GM18498 (cell line): Measurements from ENCODE around the gene TRIO.

Experiments
- ATAC-seq: cut with Tn5 transposase; IDR thresholded peaks from one replicate; pipeline ENCODE4 v1.9.1; 2021; ENCODE audit warnings: mild to moderate bottlenecking, moderate library complexity; ENCODE audit not compliant: unreplicated experiment

Gene TRIO

DNA sequence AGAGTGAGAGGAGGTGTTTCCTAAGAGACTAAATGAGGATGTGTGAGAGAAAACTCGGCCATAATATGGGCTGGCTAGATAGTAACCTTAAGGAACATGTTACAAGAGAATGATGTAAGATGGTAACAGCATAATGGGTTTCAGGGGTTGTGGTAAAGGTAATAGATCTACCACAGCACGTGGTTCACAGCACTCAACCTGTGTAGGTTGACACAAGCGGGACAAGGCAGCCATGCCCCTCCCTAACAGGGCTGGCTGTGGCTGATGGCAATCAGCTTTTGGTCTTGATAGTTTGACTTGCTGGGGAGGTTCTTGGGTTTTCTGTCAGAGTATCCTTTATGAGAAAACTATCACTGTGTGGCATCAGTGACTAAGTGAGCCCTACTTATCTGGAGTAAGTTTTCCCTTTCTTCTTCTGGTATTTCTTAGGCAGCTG is 138.6 kb downstream of the TRIO start:
- peak; percentile 75 for ATAC-seq

DNA sequence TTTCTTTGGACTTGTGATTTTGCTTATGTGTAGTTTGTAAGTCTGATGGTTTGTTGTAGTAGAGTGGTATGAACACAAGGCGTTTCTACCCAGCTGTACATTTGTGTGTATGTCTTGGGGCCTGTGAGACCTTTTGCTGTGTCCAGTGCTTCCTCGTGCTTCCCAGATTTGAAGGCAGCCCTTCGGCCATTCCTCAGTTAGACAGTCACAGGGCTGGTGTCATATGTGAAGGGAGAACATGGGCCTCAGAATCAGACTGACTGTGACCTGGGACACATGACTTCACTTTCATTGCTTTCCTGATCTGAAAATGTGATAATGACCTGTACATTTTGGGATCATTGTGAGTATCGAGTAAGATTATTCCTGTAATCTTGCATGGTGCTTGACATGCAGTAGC is 140.0 kb downstream of the TRIO start:
- no peak for ATAC-seq

- no peak for ATAC-seq
Measured at GRCh38 chr5:14284392-14285148, 141.4 kb downstream of the TRIO start.

- ATAC-seq = no peak
Measured at GRCh38 chr5:14286007-14286406, 142.9 kb downstream of the TRIO start.

DNA sequence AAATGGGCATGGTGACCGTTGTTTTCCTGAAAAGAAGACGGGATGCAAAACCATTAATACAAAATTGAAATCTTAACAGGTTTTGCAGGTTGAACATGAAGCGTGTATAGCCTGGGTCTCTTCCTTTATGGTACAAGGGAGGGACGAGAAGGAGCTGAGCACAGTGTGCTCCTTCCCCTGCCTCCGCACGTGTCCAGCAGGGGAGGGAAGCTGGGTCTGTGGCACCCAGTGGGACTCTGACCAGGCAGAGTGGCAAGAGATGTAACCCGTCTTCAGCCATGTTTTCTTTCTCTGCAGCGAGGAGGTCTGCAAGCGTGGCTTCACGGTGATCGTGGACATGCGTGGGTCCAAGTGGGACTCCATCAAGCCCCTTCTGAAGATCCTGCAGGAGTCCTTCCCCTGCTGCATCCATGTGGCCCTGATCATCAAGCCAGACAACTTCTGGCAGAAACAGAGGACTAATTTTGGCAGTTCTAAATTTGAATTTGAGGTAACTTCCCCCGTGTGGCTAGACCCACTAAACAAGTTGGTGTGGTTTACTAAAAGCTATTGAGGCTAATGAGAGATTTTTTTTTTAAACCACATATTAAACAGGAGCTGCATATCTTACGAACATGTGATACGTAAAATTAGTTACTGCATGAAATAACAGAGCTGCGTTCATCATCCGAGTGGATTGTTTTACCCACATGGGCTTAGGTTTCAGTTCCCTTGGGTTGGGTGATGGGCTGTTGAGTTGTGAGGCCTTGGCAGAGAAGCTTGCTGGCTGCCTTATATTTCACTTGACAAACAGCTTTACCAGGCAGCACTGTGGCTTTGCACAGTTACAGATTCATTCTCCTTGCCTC is 143.7 kb downstream of the TRIO start:
- peak; percentile 90 for ATAC-seq

DNA sequence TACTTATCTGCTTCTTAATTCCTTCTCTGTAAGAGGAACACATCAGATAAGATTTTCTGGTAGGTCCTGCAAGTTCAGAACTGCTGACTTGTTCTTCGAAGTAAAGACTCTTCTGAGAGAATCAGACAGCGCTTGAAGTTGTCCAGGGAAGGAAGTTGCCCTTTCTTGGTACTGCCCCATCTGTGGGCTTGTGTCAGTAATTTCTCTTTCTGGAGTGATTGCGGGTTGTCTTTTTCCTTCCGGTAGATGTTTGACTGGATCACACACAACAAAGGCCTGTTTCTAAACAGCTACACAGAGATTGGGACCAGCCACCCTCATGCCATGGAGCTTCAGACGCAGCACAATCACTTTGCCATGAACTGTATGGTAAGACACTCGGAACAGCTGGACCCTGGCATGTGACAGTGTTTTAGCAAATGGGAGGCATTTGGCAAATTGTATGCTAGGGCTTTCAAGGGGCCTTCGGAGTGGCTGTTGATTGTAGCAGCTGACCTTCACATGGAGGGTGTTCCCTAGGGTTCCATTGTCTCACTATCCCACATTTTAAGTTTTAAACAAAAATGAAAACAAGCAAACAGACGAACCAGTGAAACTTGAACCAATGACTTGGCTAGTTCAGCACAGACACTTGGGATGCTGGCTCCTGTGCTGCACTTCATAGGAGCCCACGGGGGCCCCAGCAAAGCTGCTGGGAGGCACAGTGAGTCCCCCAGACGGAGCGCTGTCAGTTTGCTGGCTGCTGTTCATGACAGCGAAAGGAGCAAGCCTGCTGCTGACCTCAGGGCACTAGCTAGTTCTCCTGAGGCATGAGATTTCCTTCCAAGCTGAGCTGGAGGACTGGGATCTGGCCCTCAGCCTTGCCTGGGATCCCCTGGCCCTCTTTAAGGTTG is 149.9 kb downstream of the TRIO start:
- no peak for ATAC-seq

DNA sequence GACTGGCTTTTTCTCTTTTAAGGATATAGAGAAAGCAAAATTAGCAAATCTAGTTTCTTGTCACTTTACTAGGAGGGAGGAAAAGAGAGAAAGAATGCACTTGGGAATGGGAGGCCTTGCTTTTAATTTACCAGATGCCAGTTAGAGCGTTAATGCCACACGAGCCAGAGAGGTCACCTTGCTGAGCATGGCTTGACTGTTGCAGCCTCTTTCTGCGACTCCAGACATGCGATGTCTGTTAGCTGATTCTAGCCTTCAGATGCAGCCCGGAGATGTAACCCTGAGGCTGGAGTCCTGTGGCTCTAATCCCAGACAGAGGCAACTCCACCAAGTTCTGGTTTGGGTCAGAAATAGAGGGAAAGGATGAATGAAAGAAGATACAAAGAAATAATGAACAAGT is 152.5 kb downstream of the TRIO start:
- ATAC-seq = no peak

DNA sequence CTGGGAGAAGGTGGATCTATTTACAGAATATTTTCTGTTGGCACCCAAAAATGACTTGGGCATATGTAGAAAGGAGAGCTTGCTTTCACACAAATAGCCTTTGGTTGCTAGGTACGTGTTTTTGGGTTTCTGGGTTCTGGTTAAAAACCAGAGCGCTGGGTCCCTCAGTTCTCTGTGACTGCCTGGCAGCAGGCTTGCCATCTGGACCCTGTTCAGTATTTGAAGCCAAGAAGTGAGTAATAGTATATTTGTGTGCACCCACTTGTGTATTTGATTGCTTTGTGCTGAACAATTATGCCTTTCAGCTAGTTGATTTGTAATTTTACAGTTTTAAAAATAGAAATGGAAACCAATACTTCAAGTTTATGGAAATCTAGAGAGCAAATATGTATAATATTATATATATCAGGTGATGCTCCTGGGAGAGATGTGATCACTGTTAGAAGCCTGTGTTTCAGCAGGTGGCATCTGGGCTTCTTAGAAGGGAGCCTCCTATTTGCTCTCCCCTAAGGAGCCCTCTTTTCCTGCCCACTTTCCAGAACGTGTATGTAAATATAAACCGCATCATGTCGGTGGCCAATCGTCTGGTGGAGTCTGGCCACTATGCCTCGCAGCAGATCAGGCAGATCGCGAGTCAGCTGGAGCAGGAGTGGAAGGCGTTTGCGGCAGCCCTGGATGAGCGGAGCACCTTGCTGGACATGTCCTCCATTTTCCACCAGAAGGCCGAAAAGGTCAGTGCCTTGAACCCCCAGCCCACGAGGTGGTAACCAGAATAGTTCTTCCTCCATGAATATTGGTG is 153.6 kb downstream of the TRIO start:
- no peak for ATAC-seq

DNA sequence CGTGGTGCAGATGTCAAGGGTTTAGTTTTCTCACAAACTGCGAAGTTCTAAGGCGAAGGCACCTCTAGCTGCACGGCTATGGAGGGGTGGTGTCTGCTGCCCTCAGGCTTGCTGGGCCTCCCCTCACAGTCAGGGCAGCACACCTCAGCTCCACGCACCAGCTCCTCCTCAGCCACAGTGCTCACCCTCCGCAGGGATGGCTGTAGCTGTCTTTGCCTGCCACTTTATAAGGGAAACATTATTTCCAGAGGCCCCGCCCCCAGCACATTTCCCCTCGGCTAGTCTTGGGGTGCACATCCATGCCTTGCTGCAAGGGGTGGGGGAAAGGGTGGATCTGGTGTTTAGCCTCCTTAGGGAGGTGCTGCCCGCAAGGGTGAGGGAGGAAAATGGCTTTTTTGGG is 154.6 kb downstream of the TRIO start:
- no peak for ATAC-seq

- no peak for ATAC-seq
Measured at GRCh38 chr5:14298126-14298847, 155.1 kb downstream of the TRIO start.

- no peak for ATAC-seq
Measured at GRCh38 chr5:14299666-14300065, 156.5 kb downstream of the TRIO start.

- no peak for ATAC-seq
Measured at GRCh38 chr5:14301186-14301585, 158.0 kb downstream of the TRIO start.

- no peak for ATAC-seq
Measured at GRCh38 chr5:14302330-14302729, 159.2 kb downstream of the TRIO start.

DNA sequence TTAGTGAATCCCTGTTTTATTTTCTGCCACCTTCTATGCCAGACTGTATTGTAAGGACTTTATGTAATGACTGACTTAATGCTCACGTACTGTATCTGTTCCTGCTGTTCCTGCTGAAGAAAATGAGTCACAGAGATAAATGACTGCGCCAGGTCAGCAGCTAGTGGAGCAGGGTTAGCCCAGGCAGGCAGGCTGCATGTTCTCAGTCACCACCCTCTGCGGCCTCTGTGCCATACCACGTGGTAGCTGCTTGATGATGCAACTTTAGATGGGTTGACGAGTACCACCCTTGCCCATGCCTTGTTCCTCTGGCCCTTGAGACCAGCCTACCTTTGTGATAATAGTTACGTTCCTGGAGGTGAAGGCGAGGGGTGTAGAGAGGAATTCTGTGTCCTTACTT is 161.9 kb downstream of the TRIO start:
- ATAC-seq = no peak

DNA sequence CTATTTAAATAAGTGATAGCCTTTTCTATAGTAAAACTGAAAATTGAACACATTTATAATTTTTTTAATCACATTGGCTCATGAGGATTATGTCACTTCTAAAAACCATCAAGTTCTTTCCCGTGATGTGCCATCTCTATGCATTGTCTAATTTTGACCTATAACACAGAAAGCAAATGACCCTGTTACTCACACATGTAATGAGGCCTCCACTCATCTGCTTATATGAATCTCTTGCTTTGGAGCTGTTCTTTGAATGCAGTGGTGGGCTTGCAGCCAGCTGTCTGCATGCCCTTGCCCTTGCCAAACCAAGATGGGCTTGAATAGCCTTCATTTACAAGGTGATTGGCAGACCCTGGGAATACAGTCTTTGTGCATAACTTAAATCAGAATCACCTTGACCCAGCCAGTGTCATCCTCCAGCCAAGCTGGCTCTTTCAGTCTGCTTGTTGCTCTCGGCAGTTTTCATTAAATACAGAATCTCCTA is 163.2 kb downstream of the TRIO start:
- no peak for ATAC-seq

- ATAC-seq = no peak
Measured at GRCh38 chr5:14308384-14309154, 165.4 kb downstream of the TRIO start.

GRCh38 chr5:14309199-14309598 is 166.1 kb downstream of the TRIO start:
- no peak for ATAC-seq

GRCh38 chr5:14309878-14310531 is 166.9 kb downstream of the TRIO start:
- ATAC-seq = no peak
